Thyroid gland (tissue), 4 donors: ENCODE results near the gene ABHD5. TPM values are rescaled to one million over a fixed set of nuclear protein-coding genes. Genes with fewer than 3 reads are reported as not detected.

Source experiments
- DNase-seq, 2 donors: peaks; one replicate each; pipeline ENCODE4 v3.0.0-alpha.2; 2019
- H3K27ac ChIP-seq, 3 donors: fragments of 200-600 bp; sonication (generic); 1 replicate in 2 of 3; 2 replicates in 1 of 3; pipeline ENCODE4 v1.5.1; 2016 to 2019; ENCODE audit warnings: mild to moderate bottlenecking in 1 of 3, moderate library complexity in 1 of 3
- H3K27me3 ChIP-seq: fragments of 200-600 bp; sonication (generic); one replicate; pipeline ENCODE4 v1.5.1; 2019
- H3K36me3 ChIP-seq, 2 donors: fragments of 200-600 bp; sonication (generic); one replicate each; pipeline ENCODE4 v1.5.1; 2016 to 2019
- H3K4me1 ChIP-seq, 2 donors: fragments of 200-600 bp; sonication (generic); one replicate each; pipeline ENCODE4 v1.5.1; 2017 to 2019
- H3K4me3 ChIP-seq, 3 donors: fragments of 200-600 bp; sonication (generic); replicated peaks in 1 of 3; 1 replicate in 2 of 3; 2 replicates in 1 of 3; pipeline ENCODE4 v1.5.1; 2016; ENCODE audit warnings: mild to moderate bottlenecking in 1 of 3
- H3K9me3 ChIP-seq: fragments of 200-600 bp; sonication (generic); one replicate; pipeline ENCODE4 v1.5.1; 2017
- POLR2A ChIP-seq, 2 donors: fragments of 450-650 bp; IDR thresholded peaks; one replicate each; pipeline ENCODE4 v1.6.1; 2017; ENCODE audit warnings: antibody characterized with exemption in 2 of 2, mild to moderate bottlenecking in 2 of 2, moderate library complexity in 1 of 2
- WGBS, 2 donors: methylation state at CpG; one replicate each; pipeline ENCODE4 v1.1.5; 2017; 5-methylcytosine and 5-hydroxymethylcytosine counted together
- intact Hi-C: fragments of 100-400 bp; cut with DNase I; formaldehyde crosslinking; loops from one replicate; pipeline ENCODE4 v1.15.1; 2023
- total RNA-seq, 4 donors: library from RNA; depleted of rRNA; stranded (reverse); fragments of >200 nt; gene quantifications; one replicate each; pipeline ENCODE4 v1.2.3, GENCODE V29; 2016
- TF ChIP-seq, protein P1 (sequence below), 6 experiments: fragments of 200-600 bp in 3 of 6; fragments of 450-650 bp in 3 of 6; sonication (generic) in 3 of 6; IDR thresholded peaks; one replicate each; pipeline ENCODE4 v1.5.1; 2016 to 2019; ENCODE audit warnings: antibody characterized with exemption in 6 of 6, mild to moderate bottlenecking in 2 of 6, inconsistent platforms in 1 of 6, moderate library complexity in 1 of 6

ABHD5 gene
- total RNA-seq, 4 donors from 2014 or later = 33.1 to 45.4 (median 36.6) TPM

DNA sequence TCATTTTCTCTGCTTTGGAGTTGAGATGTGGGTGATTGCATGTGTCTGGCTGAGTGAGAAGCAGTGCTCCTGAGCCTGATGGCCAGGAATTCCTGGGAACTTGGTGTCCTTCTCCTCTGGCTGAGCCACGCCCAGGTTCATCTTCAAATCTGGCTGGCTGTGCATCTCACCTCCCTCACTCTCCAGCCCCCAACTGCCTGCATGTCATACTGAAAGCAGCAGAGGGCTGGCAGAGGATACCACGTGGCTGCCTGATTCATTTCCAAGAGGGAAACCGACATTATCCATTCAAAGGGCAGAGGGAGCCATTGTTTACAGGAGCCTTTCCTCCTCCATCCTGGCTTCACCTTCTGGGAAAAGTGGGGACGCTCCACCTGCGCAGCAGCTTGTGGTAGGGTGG, 57.4 kb downstream of the ABHD5 start:
- Histone ChIP-seq H3K4me1 (peaks cover 11 to 19% of the 10 kb centered on the region in 2 donors), H3K9me3 (no peaks in the 10 kb centered on the region), H3K36me3 (no peaks in the 10 kb centered on the region), H3K27me3 (no peaks in the 10 kb centered on the region), H3K4me3 (no peak overlapping the region), H3K27ac (peak overlapping the region in 1 of 3 donors; percentile 28)
- whole genome bisulfite sequencing, 2 donors = 57 to 60% methylated on average over 4 to 5 of the region's 5 CpGs
- TF ChIP-seq POLR2A (IDR thresholded peaks at IDR 0.05) = no peak
- intact Hi-C loops = no loop called here
- no peak for DNase-seq

GRCh38 chr3:43748645-43749044, 57.9 kb downstream of the ABHD5 start:
- Histone ChIP-seq H3K4me3 (no peak overlapping the region), H3K27me3 (no peaks in the 10 kb centered on the region), H3K27ac (no peak overlapping the region), H3K9me3 (no peaks in the 10 kb centered on the region), H3K4me1 (peaks cover 13 to 20% of the 10 kb centered on the region in 2 donors), H3K36me3 (no peaks in the 10 kb centered on the region)
- DNase-seq = no peak
- WGBS, 2 donors = 83 to 96% methylated on average over 5 of the region's 5 CpGs
- TF ChIP-seq, protein P1, sequence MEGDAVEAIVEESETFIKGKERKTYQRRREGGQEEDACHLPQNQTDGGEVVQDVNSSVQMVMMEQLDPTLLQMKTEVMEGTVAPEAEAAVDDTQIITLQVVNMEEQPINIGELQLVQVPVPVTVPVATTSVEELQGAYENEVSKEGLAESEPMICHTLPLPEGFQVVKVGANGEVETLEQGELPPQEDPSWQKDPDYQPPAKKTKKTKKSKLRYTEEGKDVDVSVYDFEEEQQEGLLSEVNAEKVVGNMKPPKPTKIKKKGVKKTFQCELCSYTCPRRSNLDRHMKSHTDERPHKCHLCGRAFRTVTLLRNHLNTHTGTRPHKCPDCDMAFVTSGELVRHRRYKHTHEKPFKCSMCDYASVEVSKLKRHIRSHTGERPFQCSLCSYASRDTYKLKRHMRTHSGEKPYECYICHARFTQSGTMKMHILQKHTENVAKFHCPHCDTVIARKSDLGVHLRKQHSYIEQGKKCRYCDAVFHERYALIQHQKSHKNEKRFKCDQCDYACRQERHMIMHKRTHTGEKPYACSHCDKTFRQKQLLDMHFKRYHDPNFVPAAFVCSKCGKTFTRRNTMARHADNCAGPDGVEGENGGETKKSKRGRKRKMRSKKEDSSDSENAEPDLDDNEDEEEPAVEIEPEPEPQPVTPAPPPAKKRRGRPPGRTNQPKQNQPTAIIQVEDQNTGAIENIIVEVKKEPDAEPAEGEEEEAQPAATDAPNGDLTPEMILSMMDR (IDR thresholded peaks at IDR 0.05) = no peak
- no peak for TF ChIP-seq POLR2A (IDR thresholded peaks at IDR 0.05)
- intact Hi-C loops = no loop called here

DNA sequence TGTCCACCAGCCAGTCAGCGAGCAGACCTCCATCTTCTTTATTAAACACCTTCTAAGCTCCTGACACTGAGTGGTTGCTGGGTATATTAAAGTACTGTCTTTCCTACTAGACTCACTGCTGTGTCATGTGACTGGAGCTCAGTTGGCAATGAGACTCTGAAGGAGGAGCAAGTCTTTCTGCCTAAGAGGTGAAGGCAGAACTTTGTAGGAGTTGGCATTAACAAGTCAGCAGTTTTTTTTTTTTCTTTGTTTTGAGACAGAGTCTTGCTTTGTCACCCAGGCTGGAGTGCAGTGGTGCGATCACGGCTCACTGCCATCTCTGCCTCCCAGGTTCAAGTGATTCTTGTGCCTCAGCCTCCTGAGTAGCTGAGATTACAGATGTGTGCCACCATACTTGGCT, 62.2 kb downstream of the ABHD5 start:
- H3K36me3 ChIP-seq = no peaks in the 10 kb centered on the region
- H3K4me3 ChIP-seq = no peak overlapping the region
- H3K27me3 ChIP-seq = no peaks in the 10 kb centered on the region
- TF ChIP-seq POLR2A (IDR thresholded peaks at IDR 0.05) = no peak
- TF ChIP-seq, protein P1 (IDR thresholded peaks at IDR 0.05) = no peak
- 48 to 51% methylated on average over 3 of the region's 3 CpGs for WGBS, 2 donors
- H3K27ac ChIP-seq = peak overlapping the region; percentile 10 to 54 (median 24)
- H3K9me3 ChIP-seq = no peaks in the 10 kb centered on the region
- intact Hi-C loops = no loop called here
- peak; percentile 35 to 60 for DNase-seq
- H3K4me1 ChIP-seq = peaks cover 19 to 26% of the 10 kb centered on the region in 2 donors

DNA sequence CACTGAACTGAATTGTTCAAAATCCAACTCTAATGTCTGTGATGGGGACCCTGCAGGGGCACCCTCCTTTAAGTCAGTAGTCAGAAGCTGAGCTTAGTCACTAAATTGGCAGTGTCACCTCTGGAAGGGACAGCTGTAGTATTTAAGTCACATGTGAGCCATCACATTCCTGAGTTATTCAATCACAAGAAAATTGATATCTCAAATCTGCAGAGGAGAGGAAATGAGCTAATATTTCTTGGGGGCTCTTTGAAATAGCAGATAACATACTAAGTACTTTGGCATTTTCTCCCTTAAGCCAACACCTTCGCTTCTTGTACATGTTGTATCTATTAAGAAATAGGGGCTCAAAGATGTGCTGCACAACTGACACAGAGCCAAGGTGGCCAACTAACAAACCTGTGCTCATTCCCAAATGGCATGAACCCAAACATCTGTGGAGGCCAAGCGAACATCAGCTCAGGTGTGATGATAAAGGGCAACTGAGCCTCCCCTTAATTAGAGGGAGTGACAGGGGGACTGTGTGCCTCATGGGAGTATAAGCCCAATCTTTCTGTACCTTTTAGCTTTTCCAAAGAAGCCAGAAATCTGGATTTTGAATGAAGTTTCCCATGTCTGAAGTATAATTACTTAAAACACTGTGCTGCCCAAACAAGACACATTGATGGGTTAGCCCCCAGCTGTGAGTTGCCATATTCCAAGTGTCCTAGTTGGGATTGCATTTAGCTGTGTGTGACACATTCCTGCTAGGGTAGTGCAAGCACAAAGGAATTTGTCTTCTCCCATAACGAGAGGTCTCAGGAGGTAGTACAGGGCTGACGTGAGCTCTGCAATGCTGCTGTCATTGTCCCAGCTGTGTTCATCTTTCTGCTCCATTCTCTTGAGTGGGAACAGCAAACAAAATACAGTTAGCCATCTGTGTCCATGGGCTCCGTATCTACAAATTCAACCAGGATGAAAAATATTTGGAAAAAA, 63.3 kb downstream of the ABHD5 start:
- intact Hi-C loops = no loop called here
- peak in 1 of 2 donors; percentile 24 for DNase-seq
- Histone ChIP-seq H3K9me3 (no peaks in the 10 kb centered on the region), H3K36me3 (no peaks in the 10 kb centered on the region), H3K27ac (peak overlapping the region; percentile 10 to 59 (median 53)), H3K4me1 (peaks cover 23 to 37% of the 10 kb centered on the region in 2 donors), H3K27me3 (no peaks in the 10 kb centered on the region), H3K4me3 (no peak overlapping the region)
- TF ChIP-seq, protein P1 (IDR thresholded peaks at IDR 0.05) = no peak
- no peak for TF ChIP-seq POLR2A (IDR thresholded peaks at IDR 0.05)
- WGBS, 2 donors = 55 to 61% methylated on average over 5 of the region's 5 CpGs

GRCh38 chr3:43755516-43756200, 64.9 kb downstream of the ABHD5 start:
- Histone ChIP-seq H3K9me3 (no peaks in the 10 kb centered on the region), H3K27me3 (no peaks in the 10 kb centered on the region), H3K27ac (no peak overlapping the region), H3K4me1 (peaks cover 26 to 47% of the 10 kb centered on the region in 2 donors), H3K4me3 (no peak overlapping the region), H3K36me3 (no peaks in the 10 kb centered on the region)
- DNase-seq = no peak
- TF ChIP-seq, protein P1 (IDR thresholded peaks at IDR 0.05) = no peak
- no peak for TF ChIP-seq POLR2A (IDR thresholded peaks at IDR 0.05)
- intact Hi-C loops = loop anchor here (5.0 kb wide), 1 partner anchor 63 kb away; the partner anchor contains the start of gene ABHD5
- 74 to 83% methylated on average over 8 of the region's 8 CpGs for WGBS, 2 donors
